ENCODE data around the gene TUBB4A.

The TUBB4A gene

DNA sequence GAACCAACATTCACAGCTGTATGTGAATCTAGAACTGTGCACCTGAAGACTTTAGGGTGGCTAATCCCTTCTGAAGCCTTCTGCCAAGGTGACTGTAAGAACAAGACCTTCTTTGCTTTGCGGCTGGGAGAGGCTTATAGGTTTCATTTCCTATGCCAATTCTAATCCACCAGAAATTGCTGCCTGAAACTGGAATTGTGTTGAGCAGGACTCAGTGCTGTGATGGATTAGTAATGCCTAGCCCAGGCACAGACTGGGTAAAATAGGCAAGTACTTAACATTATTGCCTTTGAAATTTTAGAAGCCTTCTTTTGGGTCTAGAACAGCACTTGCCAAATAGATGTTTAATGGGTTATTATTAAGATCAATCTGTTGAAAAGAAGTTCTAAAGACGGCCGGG is 54.1 kb downstream of the TUBB4A start:
- peaks cover 13% of the 10 kb centered on the region for H3K36me3 ChIP-seq (ENCODE audit: insufficient read depth, low read length)

GRCh38 chr19:6446452-6446851 is 55.7 kb downstream of the TUBB4A start:
- no peak overlapping the region for H3K4me3 ChIP-seq (ENCODE audit: low read depth in 1 of 2, low read length in 2 of 2)
- no peaks in the 10 kb centered on the region for H3K4me1 ChIP-seq (ENCODE audit: insufficient read depth, low read length)
- H3K27me3 ChIP-seq (ENCODE audit: control insufficient read depth in 1 of 2, insufficient read depth in 2 of 2, low read length in 2 of 2), result no peaks in the 10 kb centered on the region
- no peak overlapping the region for H3K9ac ChIP-seq (ENCODE audit: low read length)
- H3K27ac ChIP-seq (ENCODE audit: low read depth, low read length), result no peak overlapping the region
- H3K9me3 ChIP-seq (ENCODE audit: low read length), result no peaks in the 10 kb centered on the region
- H3K36me3 ChIP-seq (ENCODE audit: insufficient read depth, low read length), result peaks cover 5% of the 10 kb centered on the region

More for the DNA sequence above, 54.1 kb downstream of the TUBB4A start:
- H3K9me3 ChIP-seq (ENCODE audit: low read length), result no peaks in the 10 kb centered on the region
- no peaks in the 10 kb centered on the region for H3K27me3 ChIP-seq (ENCODE audit: control insufficient read depth in 1 of 2, insufficient read depth in 2 of 2, low read length in 2 of 2)
- H3K4me3 ChIP-seq (ENCODE audit: low read depth in 1 of 2, low read length in 2 of 2), result no peak overlapping the region
- H3K9ac ChIP-seq (ENCODE audit: low read length), result no peak overlapping the region
- no peak overlapping the region for H3K27ac ChIP-seq (ENCODE audit: low read depth, low read length)
- H3K4me1 ChIP-seq (ENCODE audit: insufficient read depth, low read length), result no peaks in the 10 kb centered on the region
